IMR-90 (cell line): ENCODE results near the gene C5orf24. TPM values are rescaled to one million over a fixed set of nuclear protein-coding genes. Genes with fewer than 3 reads are reported as not detected.

ENCODE experiments used
- ATAC-seq: fragments of 200-7000 bp; cut with Tn5 transposase; 2 replicates; pipeline ENCODE4 v1.9.1; 2020; ENCODE audit warnings: low read depth, mild to moderate bottlenecking, moderate library complexity
- BruUV-seq: library from RNA; stranded (reverse); fragments of 400-500 nt; replicated peaks from 2 replicates; lab custom pipeline; 2021; lab: Mats Ljungman, UMichigan
- CTCF ChIA-PET: fragments of 300-600 bp; formaldehyde crosslinking; extraction: SDS; loops from one replicate; lab custom pipeline; 2021; ENCODE audit warnings: antibody characterized with exemption; lab: Yijun Ruan, JAX
- POLR2A ChIA-PET: fragments of 300-600 bp; sonication (Branson Sonifier 250); formaldehyde crosslinking; loops from one replicate; lab custom pipeline; 2022; ENCODE audit warnings: antibody characterized with exemption; ENCODE audit not compliant: unreplicated experiment; lab: Charles Lee
- DNase-seq: peaks from one replicate; pipeline ENCODE4 v3.0.0; 2013
- H2AFZ ChIP-seq: replicated peaks from 2 replicates; pipeline ENCODE3; 2013; ENCODE audit warnings: low read length, mild to moderate bottlenecking; ENCODE audit not compliant: poor library complexity
- H2AK5ac ChIP-seq: 2 replicates; pipeline ENCODE4 v1.6.1; 2013; ENCODE audit warnings: low read depth, low read length, inconsistent platforms
- H2AK9ac ChIP-seq: replicated peaks from 2 replicates; pipeline ENCODE3; 2013; ENCODE audit warnings: mild to moderate bottlenecking, low read depth, low read length, moderate library complexity; ENCODE audit not compliant: poor library complexity
- H2BK120ac ChIP-seq: 2 replicates; pipeline ENCODE4 v1.6.1; 2013; ENCODE audit warnings: low read depth, low read length, inconsistent platforms
- H2BK15ac ChIP-seq: 3 replicates; pipeline ENCODE4 v1.6.1; 2013; ENCODE audit warnings: low read depth, low read length, inconsistent platforms
- H2BK20ac ChIP-seq: 2 replicates; pipeline ENCODE4 v1.6.1; 2013; ENCODE audit warnings: low read depth, mild to moderate bottlenecking, inconsistent platforms, low read length, moderate library complexity
- H2BK5ac ChIP-seq: 2 replicates; pipeline ENCODE4 v1.6.1; 2013; ENCODE audit warnings: mild to moderate bottlenecking, low read depth, low read length, inconsistent platforms; ENCODE audit not compliant: poor library complexity, severe bottlenecking
- H3K14ac ChIP-seq: replicated peaks from 2 replicates; pipeline ENCODE4 v1.6.1; 2013; ENCODE audit warnings: low read depth, low read length, inconsistent platforms
- H3K18ac ChIP-seq: 2 replicates; pipeline ENCODE4 v1.6.1; 2013; ENCODE audit warnings: low read depth, low read length, control low read depth
- H3K23ac ChIP-seq: 2 replicates; pipeline ENCODE4 v1.6.1; 2013; ENCODE audit warnings: low read depth, low read length, inconsistent platforms
- H3K27ac ChIP-seq: 2 replicates; pipeline ENCODE4 v1.5.1; 2013; ENCODE audit warnings: mild to moderate bottlenecking, control low read depth, low read length; ENCODE audit not compliant: insufficient read depth
- H3K27me3 ChIP-seq: 2 replicates; pipeline ENCODE4 v1.6.1; 2013; ENCODE audit warnings: low read length; ENCODE audit not compliant: control insufficient read depth, insufficient read depth
- H3K36me3 ChIP-seq: 2 replicates; pipeline ENCODE4 v1.6.1; 2013; ENCODE audit warnings: low read length, mixed read lengths; ENCODE audit not compliant: control insufficient read depth, insufficient read depth
- H3K4ac ChIP-seq: 2 replicates; pipeline ENCODE4 v1.6.1; 2013; ENCODE audit warnings: low read depth, low read length, inconsistent platforms
- H3K4me1 ChIP-seq: 2 replicates; pipeline ENCODE4 v1.6.1; 2013; ENCODE audit warnings: low read length, mixed read lengths; ENCODE audit not compliant: control insufficient read depth, insufficient read depth
- H3K4me2 ChIP-seq: 2 replicates; pipeline ENCODE4 v1.6.1; 2013; ENCODE audit warnings: low read depth, mild to moderate bottlenecking, control low read depth, low read length, moderate library complexity
- H3K4me3 ChIP-seq: 2 replicates; pipeline ENCODE4 v1.5.1; 2013; ENCODE audit warnings: low read depth, mild to moderate bottlenecking, control low read depth, low read length, moderate library complexity; ENCODE audit not compliant: insufficient read depth
- H3K56ac ChIP-seq: 2 replicates; pipeline ENCODE4 v1.6.1; 2013; ENCODE audit warnings: low read length, inconsistent platforms; ENCODE audit not compliant: insufficient read depth; ENCODE audit errors: extremely low read depth
- H3K79me1 ChIP-seq, 2 experiments: 2 replicates each; pipeline ENCODE4 v1.6.1; 2013; ENCODE audit warnings: low read length in 2 of 2, inconsistent platforms in 1 of 2, low read depth in 1 of 2
- H3K9ac ChIP-seq: 2 replicates; pipeline ENCODE4 v1.6.1; 2013; ENCODE audit warnings: low read depth, low read length, control low read depth
- H3K9me1 ChIP-seq: 2 replicates; pipeline ENCODE4 v1.6.1; 2013; ENCODE audit warnings: low read length, inconsistent platforms; ENCODE audit not compliant: insufficient read depth
- H3K9me3 ChIP-seq: 2 replicates; pipeline ENCODE4 v1.6.1; 2013; ENCODE audit warnings: low read length; ENCODE audit not compliant: control insufficient read depth, insufficient read depth
- H4K20me1 ChIP-seq: 2 replicates; pipeline ENCODE4 v1.6.1; 2013; ENCODE audit warnings: low read length, inconsistent platforms; ENCODE audit not compliant: insufficient read depth
- H4K5ac ChIP-seq: 2 replicates; pipeline ENCODE4 v1.6.1; 2013; ENCODE audit warnings: mild to moderate bottlenecking, low read depth, low read length, control low read depth
- H4K8ac ChIP-seq, 2 experiments: 2 replicates each; pipeline ENCODE4 v1.6.1; 2013; ENCODE audit warnings: low read depth in 2 of 2, low read length in 2 of 2, control low read depth in 1 of 2, inconsistent platforms in 1 of 2
- H4K91ac ChIP-seq: 2 replicates; pipeline ENCODE4 v1.6.1; 2013; ENCODE audit warnings: low read depth, low read length, inconsistent platforms; ENCODE audit not compliant: insufficient read depth
- BHLHE40 ChIP-seq: fragments of 150-350 bp; IDR thresholded peaks from 2 replicates; pipeline ENCODE4 v1.6.1; 2016; ENCODE audit warnings: mild to moderate bottlenecking, low read depth, low read length
- FOS ChIP-seq: fragments of 150-350 bp; IDR thresholded peaks from 2 replicates; pipeline ENCODE4 v1.6.1; 2016; ENCODE audit warnings: low read depth, low read length
- MXI1 ChIP-seq: IDR thresholded peaks from 2 replicates; pipeline ENCODE4 v1.6.1; 2012; ENCODE audit warnings: low read depth, mild to moderate bottlenecking, low read length, moderate library complexity, borderline replicate concordance
- POLR2A ChIP-seq: IDR thresholded peaks from 2 replicates; pipeline ENCODE4 v1.6.1; 2012; ENCODE audit warnings: mild to moderate bottlenecking, low read depth, low read length
- RCOR1 ChIP-seq: IDR thresholded peaks from 2 replicates; pipeline ENCODE4 v1.6.1; 2012; ENCODE audit warnings: mild to moderate bottlenecking, low read length, improper control_type of control experiment; ENCODE audit not compliant: insufficient replicate concordance
- RFX5 ChIP-seq: IDR thresholded peaks from 2 replicates; pipeline ENCODE4 v1.8.0; 2012; ENCODE audit warnings: low read depth, mild to moderate bottlenecking, low read length, moderate library complexity
- WGBS, 2 experiments: methylation state at CpG; one replicate each; pipeline versions ENCODE4 v1.1.5 to v1.1.7; 2013; ENCODE audit warnings: missing lambda C conversion rate in 2 of 2; ENCODE audit not compliant: insufficient read length in 1 of 2; ENCODE audit errors: extremely low coverage in 2 of 2; 5-methylcytosine and 5-hydroxymethylcytosine counted together
- dilution Hi-C: fragments of 300-500 bp; cut with HindIII; formaldehyde crosslinking; loops from one replicate; pipeline ENCODE4 v1.14.3; 2018; ENCODE audit warnings: low sequenced_read_pairs; ENCODE audit not compliant: unreplicated experiment
- in situ Hi-C: fragments of 300-500 bp; cut with MboI; formaldehyde crosslinking; loops from 3 replicates; pipeline ENCODE4 v1.14.3; 2019; ENCODE audit warnings: low sequenced_read_pairs, inconsistent platforms, mixed read lengths
- intact Hi-C: fragments of 100-400 bp; cut with micrococcal nuclease; formaldehyde crosslinking; loops from 2 replicates; pipeline ENCODE4 v1.10.0; 2022
- polyA plus RNA-seq, 3 experiments: library from polyadenylated mRNA; depleted of rRNA; stranded (reverse); fragments of >200 nt; gene quantifications; 2 replicates each; pipeline ENCODE4 v1.2.3, GENCODE V29; 2012; ENCODE audit warnings: low replicate concordance in 1 of 3
- total RNA-seq: library from RNA; depleted of rRNA; stranded (reverse); fragments of >200 nt; gene quantifications from 2 replicates; pipeline ENCODE4 v1.2.3, GENCODE V29; 2012
- TF ChIP-seq, protein P1 (sequence below): conservative IDR thresholded peaks from 2 replicates; pipeline ENCODE4 v1.5.1; 2012; ENCODE audit warnings: mild to moderate bottlenecking, low read depth, low read length, improper control_type of control experiment
- TF ChIP-seq, protein P2 (sequence below): fragments of 150-350 bp; IDR thresholded peaks from 2 replicates; pipeline ENCODE4 v1.6.1; 2016; ENCODE audit warnings: low read depth, mild to moderate bottlenecking, low read length, moderate library complexity, borderline replicate concordance

Gene C5orf24
- total and polyA plus RNA-seq, 2 of the 4 experiments (the other 2 are of a cell fraction), result 29.8 to 44.9 TPM

DNA sequence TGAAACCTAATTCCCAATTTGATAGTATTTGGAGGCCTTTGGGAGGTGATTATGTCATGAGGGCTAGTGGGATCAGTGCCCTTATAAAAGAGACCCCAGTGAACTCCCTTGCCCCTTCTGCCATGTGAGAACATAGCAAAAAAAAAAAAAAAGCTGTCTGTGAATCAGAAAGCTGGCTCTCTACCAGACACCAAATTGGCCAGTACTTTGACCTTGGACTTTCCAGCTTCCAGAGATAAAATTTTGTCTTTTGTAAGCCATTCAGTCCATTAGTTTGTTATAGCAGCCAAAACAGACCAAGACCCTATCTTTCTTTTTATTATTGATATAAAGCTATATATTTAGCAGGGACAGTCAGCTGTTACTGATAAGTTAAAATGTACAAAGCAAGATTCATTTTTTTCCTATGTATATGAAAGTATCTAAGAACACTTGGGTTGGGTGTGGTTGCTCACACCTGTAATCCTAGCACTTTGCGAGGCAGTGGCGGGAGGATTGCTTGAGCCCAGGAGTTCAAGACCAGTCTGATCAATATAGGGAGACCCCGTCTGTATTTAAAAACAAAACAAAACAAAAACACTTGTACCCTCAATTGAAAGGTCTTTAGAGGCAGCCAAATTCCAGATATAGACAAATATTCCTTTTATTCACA is 8.1 kb upstream of the C5orf24 start:
- Histone ChIP-seq H3K9ac (no peak overlapping the region), H3K9me3 (no peaks in the 10 kb centered on the region), H3K4me3 (no peak overlapping the region), H3K14ac (no peak overlapping the region), H4K91ac (no peak overlapping the region), H3K36me3 (peaks cover 14% of the 10 kb centered on the region), H2AK5ac (no peak overlapping the region), H3K9me1 (peaks cover 18% of the 10 kb centered on the region; the same call in 1 of the 2 replicates), H4K5ac (no peak overlapping the region), H3K4ac (no peak overlapping the region), H4K20me1 (no peaks in the 10 kb centered on the region), H2BK120ac (no peak overlapping the region), H3K56ac (no peak overlapping the region), H2AK9ac (no peak overlapping the region), H3K23ac (no peak overlapping the region), H3K27ac (no peak overlapping the region), H4K8ac (no peak overlapping the region), H3K4me1 (peaks cover 12% of the 10 kb centered on the region), H2AFZ (no peak overlapping the region), H3K18ac (no peak overlapping the region), H2BK15ac (no peak overlapping the region), H3K27me3 (no peaks in the 10 kb centered on the region), H3K4me2 (no peak overlapping the region), H2BK5ac (peak overlapping the region; percentile 27), H2BK20ac (no peak overlapping the region), H3K79me1 (peaks cover 9 to 33% of the 10 kb centered on the region in 2 experiments)
- no CpG with 5 or more reads among the region's 3 CpGs for WGBS, 2 experiments
- intact Hi-C loops, result no loop called here
- dilution Hi-C loops, result no loop called here
- TF ChIP-seq FOS (no peak), POLR2A (no peak), RFX5 (no peak), BHLHE40 (no peak), MXI1 (no peak), RCOR1 (no peak)
- TF ChIP-seq, protein P1, sequence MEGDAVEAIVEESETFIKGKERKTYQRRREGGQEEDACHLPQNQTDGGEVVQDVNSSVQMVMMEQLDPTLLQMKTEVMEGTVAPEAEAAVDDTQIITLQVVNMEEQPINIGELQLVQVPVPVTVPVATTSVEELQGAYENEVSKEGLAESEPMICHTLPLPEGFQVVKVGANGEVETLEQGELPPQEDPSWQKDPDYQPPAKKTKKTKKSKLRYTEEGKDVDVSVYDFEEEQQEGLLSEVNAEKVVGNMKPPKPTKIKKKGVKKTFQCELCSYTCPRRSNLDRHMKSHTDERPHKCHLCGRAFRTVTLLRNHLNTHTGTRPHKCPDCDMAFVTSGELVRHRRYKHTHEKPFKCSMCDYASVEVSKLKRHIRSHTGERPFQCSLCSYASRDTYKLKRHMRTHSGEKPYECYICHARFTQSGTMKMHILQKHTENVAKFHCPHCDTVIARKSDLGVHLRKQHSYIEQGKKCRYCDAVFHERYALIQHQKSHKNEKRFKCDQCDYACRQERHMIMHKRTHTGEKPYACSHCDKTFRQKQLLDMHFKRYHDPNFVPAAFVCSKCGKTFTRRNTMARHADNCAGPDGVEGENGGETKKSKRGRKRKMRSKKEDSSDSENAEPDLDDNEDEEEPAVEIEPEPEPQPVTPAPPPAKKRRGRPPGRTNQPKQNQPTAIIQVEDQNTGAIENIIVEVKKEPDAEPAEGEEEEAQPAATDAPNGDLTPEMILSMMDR, result no peak
- TF ChIP-seq, protein P2, sequence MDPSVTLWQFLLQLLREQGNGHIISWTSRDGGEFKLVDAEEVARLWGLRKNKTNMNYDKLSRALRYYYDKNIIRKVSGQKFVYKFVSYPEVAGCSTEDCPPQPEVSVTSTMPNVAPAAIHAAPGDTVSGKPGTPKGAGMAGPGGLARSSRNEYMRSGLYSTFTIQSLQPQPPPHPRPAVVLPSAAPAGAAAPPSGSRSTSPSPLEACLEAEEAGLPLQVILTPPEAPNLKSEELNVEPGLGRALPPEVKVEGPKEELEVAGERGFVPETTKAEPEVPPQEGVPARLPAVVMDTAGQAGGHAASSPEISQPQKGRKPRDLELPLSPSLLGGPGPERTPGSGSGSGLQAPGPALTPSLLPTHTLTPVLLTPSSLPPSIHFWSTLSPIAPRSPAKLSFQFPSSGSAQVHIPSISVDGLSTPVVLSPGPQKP, result no peak
- in situ Hi-C loops, result no loop called here
- CTCF ChIA-PET, result interaction anchor here (0.6 kb wide), 1 partner anchor 98 kb away, joined by 7 read pairs; no protein-coding TSS in a partner anchor
- ATAC-seq (no peak), DNase-seq (peak; percentile 50)
- POLR2A ChIA-PET, result interaction anchor here (0.6 kb wide), 1 partner anchor 24 kb away, joined by 7 read pairs; no protein-coding TSS in a partner anchor
- BruUV-seq, result no TSS peak
